ENCODE measurements around the gene NDE1. TPM values are rescaled to one million over a fixed set of nuclear protein-coding genes. Genes with fewer than 3 reads are reported as not detected.

NDE1 gene
- total and polyA plus RNA-seq, 8 donors = 37.1 to 71.7 (median 50.7) TPM

- DNase-seq = no peak
- H3K36me3 ChIP-seq = peaks cover 3 to 100% of the 10 kb centered on the region in 2 donors
- no peak overlapping the region for H3K4me3 ChIP-seq
- no peaks in the 10 kb centered on the region for H3K9me3 ChIP-seq
- TF ChIP-seq CTCF (IDR thresholded peaks at IDR 0.05) = no peak
- ATAC-seq = no peak
- no peak overlapping the region for H3K27ac ChIP-seq
- H3K27me3 ChIP-seq = no peaks in the 10 kb centered on the region
- H3K4me1 ChIP-seq = no peaks in the 10 kb centered on the region
- intact Hi-C loops (cut with DNase I) = no loop called here
Observed at GRCh38 chr16:15621456-15621855, 28.6 kb upstream of the NDE1 start.

GRCh38 chr16:15621889-15622288, 28.2 kb upstream of the NDE1 start:
- Histone ChIP-seq H3K4me3 (no peak overlapping the region), H3K9me3 (no peaks in the 10 kb centered on the region), H3K36me3 (peaks cover 3 to 100% of the 10 kb centered on the region in 2 donors), H3K27me3 (no peaks in the 10 kb centered on the region), H3K27ac (no peak overlapping the region), H3K4me1 (no peaks in the 10 kb centered on the region)
- ATAC-seq = no peak
- intact Hi-C loops (cut with DNase I) = no loop called here
- DNase-seq = no peak
- TF ChIP-seq CTCF (IDR thresholded peaks at IDR 0.05) = no peak

- H3K4me1 ChIP-seq = peaks cover 4 to 10% of the 10 kb centered on the region in 2 donors
- no peaks in the 10 kb centered on the region for H3K9me3 ChIP-seq
- H3K27me3 ChIP-seq = no peaks in the 10 kb centered on the region
- intact Hi-C loops (cut with DNase I) = no loop called here
- H3K4me3 ChIP-seq = no peak overlapping the region
- TF ChIP-seq CTCF (IDR thresholded peaks at IDR 0.05) = no peak
- DNase-seq (no peak), ATAC-seq (no peak)
- no peak overlapping the region for H3K27ac ChIP-seq
- peaks cover 0 to 95% of the 10 kb centered on the region in 2 donors for H3K36me3 ChIP-seq
Observed at GRCh38 chr16:15631730-15632409, 18.2 kb upstream of the NDE1 start.

GRCh38 chr16:15635926-15636325, 14.1 kb upstream of the NDE1 start:
- peaks cover 0 to 83% of the 10 kb centered on the region in 2 donors for H3K36me3 ChIP-seq
- no peak for TF ChIP-seq CTCF (IDR thresholded peaks at IDR 0.05)
- H3K27me3 ChIP-seq = no peaks in the 10 kb centered on the region
- ATAC-seq (no peak), DNase-seq (no peak)
- intact Hi-C loops (cut with DNase I) = no loop called here
- peaks cover 0 to 30% of the 10 kb centered on the region in 2 donors for H3K4me1 ChIP-seq
- no peaks in the 10 kb centered on the region for H3K9me3 ChIP-seq
- no peak overlapping the region for H3K4me3 ChIP-seq
- peak overlapping the region in 1 of 2 donors; percentile 24 for H3K27ac ChIP-seq

- TF ChIP-seq CTCF (IDR thresholded peaks at IDR 0.05) = no peak
- intact Hi-C loops (cut with DNase I) = no loop called here
- Histone ChIP-seq H3K27ac (peak overlapping the region in 1 of 2 donors; percentile 24), H3K27me3 (no peaks in the 10 kb centered on the region), H3K36me3 (peaks cover 0 to 78% of the 10 kb centered on the region in 2 donors), H3K4me3 (no peak overlapping the region), H3K4me1 (peaks cover 2 to 35% of the 10 kb centered on the region in 2 donors), H3K9me3 (no peaks in the 10 kb centered on the region)
- no peak for ATAC-seq
- DNase-seq = no peak
Observed at GRCh38 chr16:15636392-15636873, 13.6 kb upstream of the NDE1 start.
